NOMO-1 (cell line): Measurements from ENCODE around the gene HOXD1.

Experiments used
- DNase-seq, 2 experiments: peaks; one replicate each; lab custom pipeline; 2025; ENCODE audit not compliant: unreplicated experiment in 2 of 2; lab: John Stamatoyannopoulos, UW

Gene HOXD1

DNA sequence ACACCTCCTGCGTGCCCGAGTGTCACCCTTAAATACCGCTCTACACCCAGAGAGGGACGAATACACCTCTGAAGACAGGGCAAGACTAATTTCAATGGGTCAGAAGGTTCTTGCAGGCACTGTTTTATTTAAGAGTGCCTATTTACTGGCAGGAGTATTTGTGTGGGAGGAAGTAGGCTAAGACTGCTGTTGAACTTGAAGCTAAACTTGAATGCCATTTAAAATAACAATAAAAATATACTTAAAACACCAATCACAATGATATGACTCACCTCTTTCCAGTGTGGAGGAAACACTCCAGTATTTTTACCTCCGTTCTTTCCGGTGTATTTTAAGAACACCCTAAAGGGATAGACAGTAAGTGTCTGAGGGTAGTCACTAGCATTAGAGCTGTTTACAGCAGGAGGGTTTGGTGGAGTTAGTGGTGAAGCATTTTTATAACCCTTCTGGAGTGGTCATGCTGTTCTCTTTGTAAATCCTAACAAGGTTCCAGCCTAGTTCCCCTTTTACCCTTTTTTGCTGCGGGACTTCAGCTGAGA is 9.6 kb upstream of the HOXD1 start:
- no peak for DNase-seq

DNA sequence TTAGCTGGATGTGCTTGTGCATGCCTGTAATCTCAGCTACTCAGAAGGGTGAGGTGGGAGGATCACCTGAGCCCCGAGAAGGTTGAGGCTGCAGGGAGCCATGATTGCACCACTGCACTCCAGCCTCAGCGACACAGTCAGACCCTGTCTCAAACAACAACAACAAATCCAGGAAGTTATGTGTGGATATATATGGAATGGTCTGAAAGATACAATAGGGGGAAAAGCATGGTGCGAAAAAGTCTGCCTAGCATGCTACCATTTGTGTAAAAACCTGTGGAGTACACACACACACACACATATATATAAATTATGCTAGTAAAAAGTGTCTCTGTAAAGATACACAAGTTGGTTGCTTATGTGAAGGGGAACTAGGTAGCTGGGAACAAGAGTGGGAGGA is 6.9 kb upstream of the HOXD1 start:
- no peak for DNase-seq

DNA sequence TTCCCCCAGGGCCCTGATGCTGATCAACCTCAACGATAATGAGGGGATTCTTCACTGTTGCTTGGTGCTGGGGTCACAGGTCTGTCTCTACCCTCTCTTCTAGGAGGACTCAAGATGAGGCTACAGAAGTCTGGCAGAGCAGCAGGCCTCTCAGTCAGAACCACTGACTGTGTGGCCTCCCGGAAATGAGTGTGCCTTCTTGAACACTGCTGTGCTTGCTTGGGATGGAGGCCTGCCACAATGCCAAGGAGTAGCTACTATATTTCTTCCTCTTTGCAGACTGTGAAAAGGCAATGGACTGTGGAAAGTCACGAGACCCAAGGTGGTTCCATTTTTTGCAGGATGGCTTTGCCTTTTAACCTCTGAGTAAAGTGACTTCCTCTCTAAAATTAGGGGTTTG is 5.8 kb upstream of the HOXD1 start:
- no peak for DNase-seq

DNA sequence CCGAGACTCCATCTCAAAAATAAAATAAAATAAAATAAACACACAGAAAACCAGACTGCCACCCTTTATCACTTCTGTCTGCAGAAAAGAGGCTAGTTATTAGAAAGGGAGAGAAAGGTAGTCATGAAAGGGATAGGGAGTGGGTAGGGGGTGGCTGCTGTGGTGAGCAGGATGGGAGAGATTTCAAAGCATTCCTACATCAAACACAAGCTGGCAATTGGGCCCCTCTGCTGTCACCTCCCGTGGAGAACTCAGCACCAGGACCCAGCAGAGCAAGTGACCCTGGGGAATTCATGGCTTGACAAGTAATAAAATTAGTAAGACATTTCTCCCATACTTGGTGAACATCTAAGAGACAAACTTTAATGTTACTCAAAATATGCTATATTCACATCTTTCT is 3.7 kb upstream of the HOXD1 start:
- DNase-seq, result no peak

DNA sequence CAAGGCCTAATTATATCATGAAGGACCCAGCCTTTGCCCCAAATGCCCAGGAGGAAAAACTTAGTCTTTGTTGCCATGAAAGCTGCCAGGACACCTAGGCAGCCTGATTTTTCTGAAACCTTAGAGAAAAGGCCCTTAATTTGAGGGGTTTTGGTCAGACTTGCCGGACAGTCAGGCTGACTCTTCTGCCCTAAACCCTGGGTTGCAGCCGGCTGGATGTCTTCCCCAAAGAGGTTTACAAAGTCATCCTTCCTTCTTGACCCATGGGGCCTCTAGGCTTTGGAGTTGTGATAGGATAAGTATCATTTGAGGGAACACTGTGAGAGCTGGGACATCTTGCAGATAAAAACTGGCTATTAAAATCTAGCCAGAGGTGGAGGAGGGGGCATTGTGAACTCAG is 2.4 kb upstream of the HOXD1 start:
- DNase-seq, result no peak

DNA sequence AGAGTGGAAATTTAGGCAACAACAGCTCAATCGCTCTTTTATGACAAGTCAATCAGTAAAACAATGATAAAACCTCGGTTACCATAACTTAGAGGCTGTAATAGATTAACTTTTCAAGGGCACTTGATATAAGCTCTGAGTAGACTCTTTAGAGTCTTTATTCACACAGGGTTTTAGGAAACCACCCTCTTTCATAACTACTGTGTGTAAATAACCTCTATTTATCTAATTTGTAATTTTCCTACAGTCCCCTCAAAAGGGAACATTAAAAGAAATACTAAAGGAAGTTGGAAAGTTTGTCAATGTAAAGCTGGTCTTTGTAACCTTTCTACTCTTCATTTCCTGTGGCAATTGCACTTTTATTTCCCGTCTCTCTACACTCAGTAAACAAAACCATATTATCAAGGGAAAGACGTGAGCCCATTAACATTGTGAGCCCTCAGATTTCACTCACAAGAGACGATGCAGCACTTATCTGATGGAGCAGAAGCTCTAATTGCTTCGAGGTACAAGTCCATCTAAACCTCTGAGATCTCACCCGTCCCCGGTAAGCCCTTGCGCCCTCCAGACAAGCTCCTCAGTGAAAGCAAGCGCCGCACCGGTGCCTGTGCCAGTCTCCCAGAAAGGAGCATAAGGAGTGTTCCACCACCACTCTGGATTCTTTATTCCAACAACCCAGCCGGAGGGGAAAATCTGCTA is 1.1 kb upstream of the HOXD1 start:
- DNase-seq, result no peak

DNA sequence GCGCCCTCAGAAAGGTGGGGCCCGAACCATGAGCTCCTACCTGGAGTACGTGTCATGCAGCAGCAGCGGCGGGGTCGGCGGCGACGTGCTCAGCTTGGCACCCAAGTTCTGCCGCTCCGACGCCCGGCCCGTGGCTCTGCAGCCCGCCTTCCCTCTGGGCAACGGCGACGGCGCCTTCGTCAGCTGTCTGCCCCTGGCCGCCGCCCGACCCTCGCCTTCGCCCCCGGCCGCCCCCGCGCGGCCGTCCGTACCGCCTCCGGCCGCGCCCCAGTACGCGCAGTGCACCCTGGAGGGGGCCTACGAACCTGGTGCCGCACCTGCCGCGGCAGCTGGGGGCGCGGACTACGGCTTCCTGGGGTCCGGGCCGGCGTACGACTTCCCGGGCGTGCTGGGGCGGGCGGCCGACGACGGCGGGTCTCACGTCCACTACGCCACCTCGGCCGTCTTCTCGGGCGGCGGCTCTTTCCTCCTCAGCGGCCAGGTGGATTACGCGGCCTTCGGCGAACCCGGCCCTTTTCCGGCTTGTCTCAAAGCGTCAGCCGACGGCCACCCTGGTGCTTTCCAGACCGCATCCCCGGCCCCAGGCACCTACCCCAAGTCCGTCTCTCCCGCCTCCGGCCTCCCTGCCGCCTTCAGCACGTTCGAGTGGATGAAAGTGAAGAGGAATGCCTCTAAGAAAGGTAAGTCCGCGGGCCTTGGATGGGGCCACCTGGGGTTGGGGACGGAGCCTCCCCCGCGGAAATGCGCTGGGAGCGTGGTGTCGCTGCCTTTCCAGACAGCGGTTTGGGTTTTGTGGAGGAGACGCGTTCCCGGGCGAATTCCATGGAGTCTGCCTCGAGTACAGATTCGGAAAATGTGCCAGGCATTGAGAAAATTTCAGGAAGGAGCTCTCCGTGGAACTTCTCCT is 559 bp downstream of the HOXD1 start:
- DNase-seq, result no peak

DNA sequence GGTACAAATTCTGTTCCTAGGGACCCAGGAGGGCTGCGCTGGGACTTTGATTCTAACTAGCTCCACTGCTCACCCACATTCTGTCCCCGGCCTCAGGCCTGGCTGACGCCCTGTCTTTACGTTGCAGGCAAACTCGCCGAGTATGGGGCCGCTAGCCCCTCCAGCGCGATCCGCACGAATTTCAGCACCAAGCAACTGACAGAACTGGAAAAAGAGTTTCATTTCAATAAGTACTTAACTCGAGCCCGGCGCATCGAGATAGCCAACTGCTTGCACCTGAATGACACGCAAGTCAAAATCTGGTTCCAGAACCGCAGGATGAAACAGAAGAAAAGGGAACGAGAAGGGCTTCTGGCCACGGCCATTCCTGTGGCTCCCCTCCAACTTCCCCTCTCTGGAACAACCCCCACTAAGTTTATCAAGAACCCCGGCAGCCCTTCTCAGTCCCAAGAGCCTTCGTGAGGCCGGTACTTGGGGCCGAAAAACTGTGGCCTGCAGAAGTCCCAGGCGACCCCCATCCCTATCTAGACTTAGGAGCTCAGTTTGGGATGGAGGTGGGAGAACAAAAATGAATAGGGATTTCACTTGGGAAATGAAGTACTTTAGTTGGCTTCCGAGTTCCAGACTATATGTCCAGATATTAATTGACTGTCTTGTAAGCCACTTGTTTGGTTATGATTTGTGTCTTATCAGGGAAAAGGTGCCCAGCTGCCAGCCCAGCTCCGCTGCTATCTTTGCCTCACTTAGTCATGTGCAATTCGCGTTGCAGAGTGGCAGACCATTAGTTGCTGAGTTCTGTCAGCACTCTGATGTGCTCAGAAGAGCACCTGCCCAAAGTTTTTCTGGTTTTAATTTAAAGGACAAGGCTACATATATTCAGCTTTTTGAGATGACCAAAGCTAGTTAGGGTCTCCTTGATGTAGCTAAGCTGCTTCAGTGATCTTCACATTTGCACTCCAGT is 1.5 kb downstream of the HOXD1 start:
- no peak for DNase-seq

DNA sequence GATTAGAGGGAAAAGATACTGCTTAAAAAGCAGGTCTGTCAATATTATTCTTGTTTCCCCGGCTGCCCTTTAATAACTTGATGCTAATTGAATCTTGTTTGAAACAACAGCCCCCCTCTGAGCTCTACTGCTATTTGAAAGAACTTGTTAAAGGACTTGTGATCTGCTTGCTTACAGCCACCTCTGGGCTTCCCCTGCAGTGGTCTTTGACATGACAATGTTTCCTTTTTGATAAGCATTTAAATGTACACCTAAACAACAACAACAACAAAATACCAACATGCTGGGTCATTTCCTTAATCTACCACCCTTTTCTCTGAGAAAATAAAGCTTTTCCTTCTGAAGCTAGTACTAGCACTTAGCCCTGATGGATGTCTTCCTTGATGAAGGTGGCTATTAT is 3.9 kb downstream of the HOXD1 start:
- no peak for DNase-seq

DNA sequence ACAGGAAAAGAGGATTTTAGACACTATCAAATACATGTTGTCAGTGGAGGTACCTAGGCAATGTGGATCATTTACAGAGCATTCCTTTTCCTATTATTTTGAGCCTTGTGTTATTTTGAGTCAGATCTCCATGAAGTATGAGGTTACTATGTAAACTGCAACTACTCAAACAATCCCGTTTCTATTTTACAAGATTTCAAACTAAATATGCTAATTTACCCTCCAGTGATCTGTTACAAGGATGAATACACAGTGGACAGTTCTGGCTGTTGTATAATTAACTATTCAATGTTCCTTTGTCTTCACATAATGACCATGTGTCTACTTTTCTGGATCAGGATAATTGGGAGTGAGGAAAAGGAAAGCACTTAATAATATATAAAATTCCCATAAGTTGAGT is 4.6 kb downstream of the HOXD1 start:
- no peak for DNase-seq

DNA sequence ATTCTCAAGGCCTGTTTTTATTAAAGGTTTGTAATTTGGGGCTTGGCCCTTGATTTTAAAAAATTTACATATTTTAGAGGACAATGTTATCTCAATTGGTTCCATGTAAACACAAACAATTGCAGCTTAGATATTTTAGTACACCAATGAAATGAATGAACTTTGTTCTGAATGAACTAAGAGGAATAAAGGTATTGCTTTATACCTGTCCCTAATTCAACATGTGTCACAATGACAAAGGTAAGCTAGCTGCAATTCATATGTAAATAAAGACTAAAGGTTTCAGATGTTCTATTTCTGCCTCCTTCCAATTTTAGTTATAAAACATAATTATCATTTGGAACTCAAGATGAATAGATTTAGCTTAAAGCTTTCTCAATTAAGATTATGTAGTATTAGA is 11.4 kb downstream of the HOXD1 start:
- no peak for DNase-seq

DNA sequence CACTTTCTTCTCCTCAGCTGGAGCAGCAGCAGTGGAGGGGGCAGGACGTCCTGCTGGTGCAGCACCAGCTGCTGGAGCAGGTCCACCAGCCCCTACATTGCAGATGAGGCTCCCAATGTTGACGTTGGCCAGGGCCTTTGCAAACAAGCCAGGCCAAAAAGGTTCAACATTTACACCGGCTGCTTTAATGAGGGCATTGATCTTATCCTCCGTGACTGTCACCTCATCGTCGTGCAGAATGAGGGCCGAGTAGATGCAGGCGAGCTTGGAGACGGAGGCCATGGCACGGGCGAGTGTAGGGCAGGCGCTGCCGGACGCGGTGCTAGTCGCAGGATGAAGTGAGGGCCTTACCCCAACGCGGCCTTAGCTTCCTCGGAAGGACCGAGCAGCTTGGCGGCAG is 12.5 kb downstream of the HOXD1 start:
- no peak for DNase-seq

DNA sequence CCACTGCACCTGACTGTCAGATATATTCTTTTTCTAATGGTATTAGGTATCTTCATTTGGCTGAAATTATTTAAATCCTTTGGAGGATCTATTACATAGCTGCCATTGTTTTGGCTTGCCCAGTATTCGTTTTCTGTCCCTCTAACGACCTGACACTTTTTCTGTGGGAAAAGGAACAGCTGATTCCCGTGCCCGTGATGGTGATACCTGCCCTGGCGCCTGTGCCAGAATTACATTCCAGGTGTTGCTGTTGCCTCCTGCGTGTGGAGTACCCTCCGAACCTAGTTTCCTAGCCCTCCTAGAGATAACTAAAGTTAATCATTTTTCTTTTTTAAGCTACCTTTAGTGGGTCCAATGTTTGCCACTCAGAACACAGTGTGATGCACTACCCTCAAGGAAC is 14.0 kb downstream of the HOXD1 start:
- DNase-seq, result no peak

DNA sequence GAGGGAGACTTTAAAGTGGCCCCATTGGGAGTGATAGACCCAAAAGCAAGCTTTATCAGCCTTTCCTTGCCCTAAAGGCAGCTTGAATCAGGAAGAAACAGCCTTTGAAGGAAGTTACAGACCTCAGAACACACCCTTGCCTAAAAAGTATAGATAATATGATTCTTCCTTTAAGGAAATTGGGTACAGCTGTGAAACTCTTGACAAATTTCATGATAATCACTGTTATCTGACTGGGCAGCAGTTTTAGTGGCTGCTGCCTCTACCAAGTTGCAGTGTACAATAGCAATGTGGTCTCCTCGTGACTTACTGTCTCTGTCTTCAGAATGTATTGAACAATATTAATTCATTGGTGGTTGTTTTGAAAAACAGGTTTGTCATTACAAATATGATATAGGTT is 16.7 kb downstream of the HOXD1 start:
- DNase-seq, result no peak

DNA sequence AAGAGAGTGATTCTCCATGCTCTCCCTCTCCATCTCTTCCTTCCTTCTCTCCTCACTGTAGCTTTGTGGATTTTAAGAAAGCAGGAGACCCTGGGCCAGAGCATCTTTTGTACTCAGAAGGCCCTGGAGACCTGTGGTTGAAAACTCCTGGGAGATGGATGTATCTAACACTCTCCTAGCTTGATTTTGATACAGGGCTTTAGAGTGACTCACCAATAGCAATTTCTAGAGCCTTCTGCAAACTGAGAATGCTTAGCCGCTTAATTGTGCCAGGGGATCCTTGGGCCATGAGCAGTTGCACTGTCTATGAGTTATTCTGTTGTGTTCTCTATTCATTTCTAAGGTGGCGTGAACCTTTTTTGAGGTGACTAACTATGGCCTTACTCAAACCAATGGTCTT is 17.7 kb downstream of the HOXD1 start:
- no peak for DNase-seq

DNA sequence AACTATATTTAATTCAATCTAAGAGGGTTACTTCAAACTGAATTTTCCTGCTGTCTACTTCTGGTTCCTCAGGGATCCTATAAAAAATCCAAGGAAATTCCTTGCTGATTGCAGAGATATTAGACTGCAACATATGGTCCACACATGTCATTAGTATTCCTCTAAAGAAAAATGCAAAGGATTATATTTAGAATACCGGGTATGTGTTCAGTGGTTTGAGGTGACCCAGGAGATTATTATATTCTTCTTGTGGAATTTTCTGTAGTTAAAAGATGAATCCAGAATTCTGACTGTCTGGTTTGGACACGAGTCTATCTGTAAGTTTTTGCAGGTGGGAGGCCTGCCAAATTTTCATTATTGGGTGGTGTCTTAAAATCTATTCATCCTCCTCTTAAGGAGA is 18.2 kb downstream of the HOXD1 start:
- no peak for DNase-seq

DNA sequence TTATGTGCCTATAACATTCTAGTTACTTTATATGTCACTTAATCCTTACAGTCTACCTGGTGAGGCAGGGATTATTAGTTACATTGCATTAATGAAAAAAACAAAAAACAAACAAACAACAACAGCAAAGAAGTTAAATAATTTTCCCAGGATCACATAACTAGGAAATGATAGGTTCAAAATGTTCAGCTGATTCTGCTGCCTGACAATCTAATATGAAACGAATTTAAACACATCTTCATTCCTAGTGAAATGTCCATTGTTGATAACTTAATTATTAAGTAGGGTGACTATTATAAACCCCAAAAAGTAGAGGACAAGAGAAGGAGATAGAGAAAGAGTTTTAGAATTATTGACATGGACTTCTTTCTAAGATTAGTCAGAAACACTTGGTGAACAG is 22.6 kb downstream of the HOXD1 start:
- no peak for DNase-seq

DNA sequence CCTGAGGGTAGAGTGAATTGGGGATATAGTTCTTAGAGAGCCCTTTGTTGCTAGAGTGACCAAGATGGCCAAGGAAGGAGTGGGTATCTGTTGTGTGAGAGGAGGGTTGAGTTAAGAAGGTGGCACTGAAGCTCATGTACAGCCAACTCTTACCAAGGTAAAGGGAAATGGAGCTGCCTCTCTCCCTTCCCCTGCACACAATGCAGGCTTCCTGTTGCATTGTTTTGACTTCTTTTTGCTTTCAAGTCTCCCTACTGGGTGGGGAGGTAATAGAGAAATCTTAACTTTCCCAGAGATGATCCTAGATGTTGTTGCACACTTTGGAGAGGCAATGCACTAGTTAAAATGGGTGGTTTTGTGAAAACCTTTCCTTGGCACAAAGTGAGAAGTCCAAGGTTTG is 23.8 kb downstream of the HOXD1 start:
- DNase-seq, result no peak

DNA sequence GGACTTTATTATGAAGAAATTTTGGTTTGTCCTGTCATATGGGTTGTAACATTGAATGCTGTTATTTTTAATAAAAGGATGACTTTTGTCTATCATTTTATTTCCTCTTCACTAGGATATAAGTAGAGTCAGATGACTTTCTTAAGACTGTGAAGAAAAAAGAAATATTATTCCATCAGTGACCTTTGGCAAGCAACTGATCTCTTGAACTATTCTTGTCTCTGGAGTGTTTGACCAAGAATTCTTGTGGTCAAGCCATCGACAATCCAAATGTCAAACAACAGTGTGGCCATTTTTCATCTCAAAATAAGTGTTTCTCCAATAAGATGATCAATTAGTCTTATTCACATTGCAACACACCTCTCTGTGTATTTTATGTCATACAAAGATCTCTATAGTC is 24.9 kb downstream of the HOXD1 start:
- no peak for DNase-seq

DNA sequence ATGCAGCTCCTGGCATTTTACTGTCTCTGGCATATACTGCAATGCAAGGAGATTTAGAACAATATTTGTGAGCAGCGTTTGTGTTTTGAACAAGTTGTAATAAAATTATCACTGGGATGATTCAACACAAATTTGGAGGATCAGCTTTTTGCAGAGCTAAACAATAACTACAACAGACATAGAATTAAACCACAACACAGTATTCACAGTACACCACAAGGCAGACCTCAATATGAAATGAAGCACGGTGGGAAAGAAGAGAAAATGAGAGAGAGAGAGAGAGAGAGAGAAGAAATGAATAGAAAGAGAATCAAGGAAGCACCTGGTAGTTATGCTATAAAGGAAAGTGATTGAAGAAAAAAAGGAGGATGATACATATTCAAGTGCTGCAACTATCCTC is 39.4 kb downstream of the HOXD1 start:
- DNase-seq, result no peak

DNA sequence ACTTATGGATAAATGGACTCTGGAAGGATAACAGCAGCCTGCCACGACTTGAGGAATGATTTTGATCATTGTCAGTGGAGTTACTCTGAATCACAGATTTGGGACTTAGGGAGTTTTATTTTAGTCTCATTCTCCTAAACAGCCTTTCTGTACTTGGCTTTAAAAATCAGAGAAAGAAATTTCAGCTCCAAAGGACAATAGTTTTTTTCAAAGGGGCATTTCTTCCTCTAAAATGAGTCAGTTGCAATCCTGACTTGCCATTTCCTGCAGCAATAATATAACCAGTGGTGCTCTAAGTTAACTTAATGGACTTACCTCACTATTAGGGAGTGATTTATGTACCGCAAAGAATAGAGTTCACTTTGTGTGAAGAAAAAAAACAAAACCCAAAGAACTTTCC is 45.7 kb downstream of the HOXD1 start:
- DNase-seq, result no peak
